NCI-H187 treated with DMSO at 0.1 percent for 48 hours (cell line): Measurements from ENCODE around the gene PPA1.
"Not testable (repeated sequence)": the region's sequence is repeated elsewhere in the genome, so short reads cannot be mapped to it uniquely, and the experiment has no call there.

Source experiments
- DNase-seq: peaks from one replicate; lab custom pipeline; 2025; lab: John Stamatoyannopoulos, UW

PPA1 gene

GRCh38 chr10:70212277-70212676, 21.0 kb downstream of the PPA1 start:
- DNase-seq: no peak

GRCh38 chr10:70206762-70207161, 26.5 kb downstream of the PPA1 start:
- DNase-seq: no peak

GRCh38 chr10:70201105-70201504, 32.1 kb downstream of the PPA1 start:
- DNase-seq: no peak

GRCh38 chr10:70198696-70199466, 34.3 kb downstream of the PPA1 start:
- DNase-seq: no peak

- no peak for DNase-seq
These were observed 35.8 kb downstream of the PPA1 start for GRCh38 chr10:70197235-70197945.

- no peak for DNase-seq
These were observed 39.8 kb downstream of the PPA1 start for GRCh38 chr10:70193391-70193844.

- DNase-seq: no peak
These were observed 40.8 kb downstream of the PPA1 start for GRCh38 chr10:70192326-70192968.

GRCh38 chr10:70191972-70192305, 41.3 kb downstream of the PPA1 start:
- DNase-seq: no peak

- no peak for DNase-seq
These were observed 41.9 kb downstream of the PPA1 start for GRCh38 chr10:70191161-70191971.

- no peak for DNase-seq
These were observed 42.6 kb downstream of the PPA1 start for GRCh38 chr10:70190581-70190980.

- DNase-seq: no peak
These were observed 43.1 kb downstream of the PPA1 start for GRCh38 chr10:70190102-70190501.

GRCh38 chr10:70188768-70189167, 44.5 kb downstream of the PPA1 start:
- DNase-seq: no peak

GRCh38 chr10:70186571-70186970, 46.7 kb downstream of the PPA1 start:
- DNase-seq: no peak

- DNase-seq: no peak
These were observed 47.1 kb downstream of the PPA1 start for GRCh38 chr10:70186090-70186489.

- no peak for DNase-seq
These were observed 49.9 kb downstream of the PPA1 start for GRCh38 chr10:70183304-70183703.

- DNase-seq: not testable (repeated sequence)
These were observed 54.0 kb downstream of the PPA1 start for GRCh38 chr10:70179209-70179608.

GRCh38 chr10:70178139-70178725, 55.0 kb downstream of the PPA1 start:
- DNase-seq: no peak

- DNase-seq: no peak
These were observed 56.8 kb downstream of the PPA1 start for GRCh38 chr10:70176441-70176840.

GRCh38 chr10:70175516-70175915, 57.7 kb downstream of the PPA1 start:
- DNase-seq: no peak

- DNase-seq: no peak
These were observed 59.0 kb downstream of the PPA1 start for GRCh38 chr10:70174058-70174741.

GRCh38 chr10:70169649-70170364, 63.4 kb downstream of the PPA1 start:
- no peak for DNase-seq
